GM18873 (cell line): ENCODE results near the gene RAB40C.

Experiments
- ATAC-seq: cut with Tn5 transposase; IDR thresholded peaks from one replicate; pipeline ENCODE4 v1.9.1; 2021; ENCODE audit warnings: mild to moderate bottlenecking, moderate library complexity, moderate number of reproducible peaks; ENCODE audit not compliant: unreplicated experiment, low FRiP score

The RAB40C gene

GRCh38 chr16:676913-677312 lies 87.0 kb downstream of the RAB40C start:
- no peak for ATAC-seq

GRCh38 chr16:677316-678190 lies 87.7 kb downstream of the RAB40C start:
- no peak for ATAC-seq

GRCh38 chr16:678209-678857 lies 88.5 kb downstream of the RAB40C start:
- ATAC-seq = no peak
